ENCODE data around the gene CDHR2. TPM values are rescaled to one million over a fixed set of nuclear protein-coding genes. Genes with fewer than 3 reads are reported as not detected.

Gene CDHR2
- total RNA-seq, 1 experiment from 2014 or later: 0.10 TPM

- ChIA-PET POLR2A (no interaction called here), CTCF (no interaction called here), RAD21 (ENCODE audit: low non-redundant PET in 1 of 2, low total read pairs in 2 of 2, uncharacterized antibody in 2 of 2, unreplicated experiment in 2 of 2) (no interaction called here)
- Histone ChIP-seq H3K79me2 (ENCODE audit: insufficient read depth, low read length) (no peaks in the 10 kb centered on the region), H4K20me1 (ENCODE audit: insufficient read depth) (no peaks in the 10 kb centered on the region), H3K4me1 (ENCODE audit: control insufficient read depth in 1 of 2, insufficient read depth in 2 of 2, low read length in 2 of 2) (0 out of 4 replicates have a peak, but pooled peaks cover 2 to 5% of the 10 kb centered on the region in 2 experiments), H3K9me2 (ENCODE audit: insufficient read depth) (no peaks in the 10 kb centered on the region), H3K27me3 (ENCODE audit: insufficient read depth, low read length) (no peaks in the 10 kb centered on the region), H3K27ac (ENCODE audit: low read depth, low read length) (no peak overlapping the region), H3K9ac (ENCODE audit: low read length) (no peak overlapping the region), H2AFZ (ENCODE audit: low read depth, low read length, poor library complexity, severe bottlenecking) (no peak overlapping the region), H3K4me3 (replicated peaks in 1 of 2; ENCODE audit: low read depth in 1 of 2, low read length in 2 of 2) (no peak overlapping the region), H3K4me2 (ENCODE audit: low read length) (no peak overlapping the region), H3K36me3 (ENCODE audit: control insufficient read depth in 1 of 2, insufficient read depth in 2 of 2, low read length in 2 of 2) (no peaks in the 10 kb centered on the region), H3K9me3 (ENCODE audit: control insufficient read depth in 1 of 2, insufficient read depth in 1 of 2, low read depth in 1 of 2, low read length in 2 of 2) (no peaks in the 10 kb centered on the region)
- no TSS peak for BruUV-seq (replicated peaks)
- TF ChIP-seq CTCF (IDR thresholded peaks at IDR 0.05 in 2 of 3, conservative IDR thresholded peaks at IDR 0.05 in 1 of 3; ENCODE audit: borderline replicate concordance in 1 of 3, insufficient read depth in 1 of 3, low read depth in 2 of 3, low read length in 2 of 3): no peak
- TF ChIP-seq CEBPB (IDR thresholded peaks at IDR 0.05; ENCODE audit: low read depth): no peak
- DNase-seq (ENCODE audit: low read depth, low spot score) (no peak), ATAC-seq (no peak)
- intact Hi-C loops (cut with micrococcal nuclease): no loop called here
These were observed 11.2 kb downstream of the CDHR2 start for GRCh38 chr5:176560364-176560763.

- H3K4me2 ChIP-seq (ENCODE audit: low read length): no peak overlapping the region
- ChIA-PET POLR2A (no interaction called here), CTCF (no interaction called here), RAD21 (ENCODE audit: low non-redundant PET in 1 of 2, low total read pairs in 2 of 2, uncharacterized antibody in 2 of 2, unreplicated experiment in 2 of 2) (no interaction called here)
- BruUV-seq (replicated peaks): no TSS peak
- H3K79me2 ChIP-seq (ENCODE audit: insufficient read depth, low read length): no peaks in the 10 kb centered on the region
- TF ChIP-seq RAD21 (IDR thresholded peaks at IDR 0.05; ENCODE audit: low read depth) (no peak), ZFX (IDR thresholded peaks at IDR 0.05) (no peak), EGR1 (IDR thresholded peaks at IDR 0.05; ENCODE audit: low read depth) (no peak), JUND (IDR thresholded peaks at IDR 0.05) (no peak), CEBPB (IDR thresholded peaks at IDR 0.05; ENCODE audit: low read depth) (no peak), EZH2 (IDR thresholded peaks at IDR 0.05) (no peak), CTCF (IDR thresholded peaks at IDR 0.05 in 2 of 3, conservative IDR thresholded peaks at IDR 0.05 in 1 of 3; ENCODE audit: borderline replicate concordance in 1 of 3, insufficient read depth in 1 of 3, low read depth in 2 of 3, low read length in 2 of 3) (no peak), POLR2AphosphoS5 (IDR thresholded peaks at IDR 0.05; ENCODE audit: low read depth, low read length) (no peak), EZH2phosphoT487 (IDR thresholded peaks at IDR 0.05; ENCODE audit: borderline replicate concordance) (no peak), SIN3A (IDR thresholded peaks at IDR 0.05; ENCODE audit: low read depth) (no peak), SRF (IDR thresholded peaks at IDR 0.05; ENCODE audit: low read depth) (no peak), YY1 (IDR thresholded peaks at IDR 0.05; ENCODE audit: extremely low read depth, insufficient replicate concordance, low read depth, low read length) (no peak)
- DNase-seq (ENCODE audit: low read depth, low spot score): no peak
- no peaks in the 10 kb centered on the region for H3K27me3 ChIP-seq (ENCODE audit: insufficient read depth, low read length)
- no peak overlapping the region for H2AFZ ChIP-seq (ENCODE audit: low read depth, low read length, poor library complexity, severe bottlenecking)
- intact Hi-C loops (cut with micrococcal nuclease): no loop called here
- H4K20me1 ChIP-seq (ENCODE audit: insufficient read depth): no peaks in the 10 kb centered on the region
- H3K4me3 ChIP-seq (replicated peaks in 1 of 2; ENCODE audit: low read depth in 1 of 2, low read length in 2 of 2): no peak overlapping the region
- no peak for ATAC-seq
- no peaks in the 10 kb centered on the region for H3K9me2 ChIP-seq (ENCODE audit: insufficient read depth)
- H3K9ac ChIP-seq (ENCODE audit: low read length): no peak overlapping the region
- H3K4me1 ChIP-seq (ENCODE audit: control insufficient read depth in 1 of 2, insufficient read depth in 2 of 2, low read length in 2 of 2): 0 out of 4 replicates have a peak, but pooled peaks cover 2 to 5% of the 10 kb centered on the region in 2 experiments
- H3K27ac ChIP-seq (ENCODE audit: low read depth, low read length): no peak overlapping the region
- H3K9me3 ChIP-seq (ENCODE audit: control insufficient read depth in 1 of 2, insufficient read depth in 1 of 2, low read depth in 1 of 2, low read length in 2 of 2): no peaks in the 10 kb centered on the region
- no peaks in the 10 kb centered on the region for H3K36me3 ChIP-seq (ENCODE audit: control insufficient read depth in 1 of 2, insufficient read depth in 2 of 2, low read length in 2 of 2)
These were observed 12.1 kb downstream of the CDHR2 start for GRCh38 chr5:176561259-176561658.

Data from HCT116 (cell line).